Peyer's patch (tissue), 4 donors: Measurements from ENCODE around the gene KCNC2.

Source experiments
- CTCF ChIP-seq, 6 experiments: fragments of 450-650 bp in 4 of 6; fragments of 200-600 bp in 2 of 6; sonication (generic) in 1 of 6; IDR thresholded peaks; one replicate each; pipeline ENCODE4 v1.5.1; 2017 to 2019; ENCODE audit warnings: antibody characterized with exemption in 6 of 6, mild to moderate bottlenecking in 3 of 6, moderate library complexity in 1 of 6
- POLR2A ChIP-seq, 2 donors: fragments of 450-650 bp; IDR thresholded peaks; one replicate each; pipeline ENCODE4 v1.5.1; 2017; ENCODE audit warnings: antibody characterized with exemption in 2 of 2, mild to moderate bottlenecking in 2 of 2, moderate library complexity in 2 of 2

- no peak for TF ChIP-seq CTCF (IDR thresholded peaks at IDR 0.05)
- TF ChIP-seq POLR2A (IDR thresholded peaks at IDR 0.05) = no peak
Observed at GRCh38 chr12:75209812-75210138, at the start of gene KCNC2.
